Karpas-422 (cell line): Measurements from ENCODE around the gene CTCF. TPM values are rescaled to one million over a fixed set of nuclear protein-coding genes. Genes with fewer than 3 reads are reported as not detected.

Source experiments
- DNase-seq: peaks from one replicate; pipeline ENCODE4 v3.0.0-alpha.2; 2015
- H2AFZ ChIP-seq: fragments of 200-600 bp; sonication (generic); 2 replicates; pipeline ENCODE4 v1.6.1; 2014; ENCODE audit warnings: antibody characterized with exemption, low read length, mixed read lengths
- H3K27ac ChIP-seq: fragments of 200-600 bp; sonication (generic); 2 replicates; pipeline ENCODE4 v1.5.1; 2014; ENCODE audit warnings: mild to moderate bottlenecking, low read length, moderate library complexity
- H3K27me3 ChIP-seq: fragments of 200-600 bp; sonication (generic); 2 replicates; pipeline ENCODE4 v1.6.1; 2014; ENCODE audit warnings: low read length, mixed read lengths
- H3K36me3 ChIP-seq: fragments of 200-600 bp; sonication (generic); 2 replicates; pipeline ENCODE4 v1.6.1; 2014; ENCODE audit warnings: low read length, mixed read lengths; ENCODE audit not compliant: insufficient read depth
- H3K4me1 ChIP-seq: fragments of 200-600 bp; sonication (generic); 2 replicates; pipeline ENCODE4 v1.6.1; 2014; ENCODE audit warnings: mild to moderate bottlenecking, low read length, mixed read lengths
- H3K4me2 ChIP-seq: fragments of 200-600 bp; sonication (generic); 2 replicates; pipeline ENCODE4 v1.6.1; 2014; ENCODE audit warnings: low read length, low read depth, mild to moderate bottlenecking; ENCODE audit not compliant: poor library complexity, severe bottlenecking
- H3K4me3 ChIP-seq: fragments of 200-600 bp; sonication (generic); 2 replicates; pipeline ENCODE4 v1.5.1; 2014; ENCODE audit warnings: mild to moderate bottlenecking, antibody characterized with exemption, low read length, mixed read lengths
- H3K79me2 ChIP-seq: fragments of 200-600 bp; sonication (generic); 2 replicates; pipeline ENCODE4 v1.6.1; 2014; ENCODE audit warnings: mild to moderate bottlenecking, low read length, mixed read lengths
- H3K9ac ChIP-seq: fragments of 200-600 bp; sonication (generic); 2 replicates; pipeline ENCODE4 v1.6.0; 2014; ENCODE audit warnings: low read length
- H3K9me2 ChIP-seq: fragments of 200-600 bp; sonication (generic), shearing (Covaris generic); replicated peaks from 2 replicates; pipeline ENCODE4 v1.6.0; 2014; ENCODE audit warnings: mild to moderate bottlenecking, low read length, moderate library complexity; ENCODE audit not compliant: insufficient read depth
- H3K9me3 ChIP-seq: fragments of 300-700, 200-600 bp; sonication (generic); 2 replicates; pipeline ENCODE4 v1.6.1; 2014; ENCODE audit warnings: low read length, mixed read lengths
- H4K20me1 ChIP-seq: fragments of 200-600 bp; sonication (generic); 2 replicates; pipeline ENCODE4 v1.6.1; 2014; ENCODE audit warnings: mild to moderate bottlenecking, antibody characterized with exemption, low read length, low read depth; ENCODE audit not compliant: insufficient read depth
- total RNA-seq: library from RNA; depleted of rRNA; stranded (reverse); fragments of >200 nt; shearing (Covaris generic); gene quantifications from 2 replicates; pipeline ENCODE4 v1.2.3, GENCODE V29; 2014; ENCODE audit warnings: low replicate concordance

CTCF gene
- total RNA-seq, 1 experiment from 2014 or later: 29.5 TPM

DNA sequence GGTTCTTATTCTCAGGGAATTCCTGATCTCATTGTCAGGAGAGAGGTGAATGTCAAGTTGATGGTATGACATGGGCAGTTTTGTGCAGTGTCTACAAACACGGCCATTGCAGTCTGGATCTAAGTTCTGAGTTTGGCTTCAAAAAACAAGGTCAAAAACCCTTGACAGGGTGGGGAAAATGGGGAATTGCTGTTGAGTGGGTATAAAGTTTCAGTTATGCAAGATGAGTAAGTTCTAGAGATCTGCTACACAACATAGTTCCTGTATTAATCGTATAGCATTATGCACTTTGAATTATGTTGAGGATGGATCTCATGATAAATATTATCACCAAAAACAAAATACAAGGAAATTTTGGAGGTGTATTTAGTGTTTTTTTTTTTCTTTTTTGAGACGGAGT is 46.0 kb downstream of the CTCF start:
- Histone ChIP-seq H3K4me2 (no peak overlapping the region), H3K9ac (no peak overlapping the region), H3K27ac (no peak overlapping the region), H3K9me2 (no peaks in the 10 kb centered on the region), H3K27me3 (no peaks in the 10 kb centered on the region), H3K9me3 (no peaks in the 10 kb centered on the region), H4K20me1 (no peaks in the 10 kb centered on the region), H3K36me3 (peaks cover 24% of the 10 kb centered on the region; the same call in 1 of the 2 replicates), H3K4me1 (no peaks in the 10 kb centered on the region), H3K4me3 (no peak overlapping the region), H2AFZ (no peak overlapping the region), H3K79me2 (peaks cover 62% of the 10 kb centered on the region)
- no peak for DNase-seq

DNA sequence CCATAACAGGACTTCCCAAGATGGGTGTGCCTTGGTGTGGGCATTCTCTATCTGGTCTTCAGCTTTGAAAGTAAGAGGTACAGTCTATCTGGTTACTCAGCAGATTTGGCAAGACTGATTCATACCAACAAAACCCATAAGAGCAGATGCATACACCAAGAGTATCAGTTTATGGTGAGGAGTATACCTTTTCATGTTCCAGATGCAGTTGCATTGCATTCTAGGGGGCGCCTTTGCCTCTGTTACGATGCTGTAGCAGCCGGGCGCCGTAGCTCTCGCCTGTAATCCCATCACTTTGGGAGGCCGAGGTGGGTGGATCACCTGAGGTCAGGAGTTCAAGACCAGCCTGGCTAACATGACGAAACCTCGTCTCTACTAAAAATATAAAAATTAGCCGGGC is 51.5 kb downstream of the CTCF start:
- no peaks in the 10 kb centered on the region for H3K9me3 ChIP-seq
- no peak overlapping the region for H3K4me2 ChIP-seq
- H3K79me2 ChIP-seq: peaks cover 20% of the 10 kb centered on the region
- H4K20me1 ChIP-seq: no peaks in the 10 kb centered on the region
- H3K27me3 ChIP-seq: no peaks in the 10 kb centered on the region
- H3K36me3 ChIP-seq: peaks cover 42% of the 10 kb centered on the region; the same call in 1 of the 2 replicates
- no peak overlapping the region for H3K4me3 ChIP-seq
- no peak overlapping the region for H3K27ac ChIP-seq
- H3K9me2 ChIP-seq: no peaks in the 10 kb centered on the region
- H3K9ac ChIP-seq: no peak overlapping the region
- DNase-seq: peak; percentile 51
- no peaks in the 10 kb centered on the region for H3K4me1 ChIP-seq
- H2AFZ ChIP-seq: no peak overlapping the region

DNA sequence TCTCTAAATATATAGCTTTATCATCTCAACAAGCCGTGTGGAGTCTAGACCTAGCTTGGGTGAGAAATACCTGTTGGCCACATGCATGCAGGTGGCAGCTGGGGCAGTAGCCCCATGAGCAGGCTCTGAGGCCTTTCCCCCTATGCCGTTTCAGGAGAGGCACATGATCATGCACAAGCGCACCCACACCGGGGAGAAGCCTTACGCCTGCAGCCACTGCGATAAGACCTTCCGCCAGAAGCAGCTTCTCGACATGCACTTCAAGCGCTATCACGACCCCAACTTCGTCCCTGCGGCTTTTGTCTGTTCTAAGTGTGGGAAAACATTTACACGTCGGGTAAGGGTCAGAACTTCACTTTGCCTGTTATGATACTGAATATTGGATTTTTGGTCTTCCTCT is 65.9 kb downstream of the CTCF start:
- H4K20me1 ChIP-seq: no peaks in the 10 kb centered on the region
- no peaks in the 10 kb centered on the region for H3K27me3 ChIP-seq
- H3K36me3 ChIP-seq: peaks cover 29% of the 10 kb centered on the region; the same call in 1 of the 2 replicates
- no peaks in the 10 kb centered on the region for H3K9me3 ChIP-seq
- DNase-seq: peak; percentile 34
- no peaks in the 10 kb centered on the region for H3K9me2 ChIP-seq
- H3K4me2 ChIP-seq: no peak overlapping the region
- no peak overlapping the region for H2AFZ ChIP-seq
- no peak overlapping the region for H3K4me3 ChIP-seq
- no peaks in the 10 kb centered on the region for H3K79me2 ChIP-seq
- no peaks in the 10 kb centered on the region for H3K4me1 ChIP-seq
- H3K9ac ChIP-seq: no peak overlapping the region
- no peak overlapping the region for H3K27ac ChIP-seq

DNA sequence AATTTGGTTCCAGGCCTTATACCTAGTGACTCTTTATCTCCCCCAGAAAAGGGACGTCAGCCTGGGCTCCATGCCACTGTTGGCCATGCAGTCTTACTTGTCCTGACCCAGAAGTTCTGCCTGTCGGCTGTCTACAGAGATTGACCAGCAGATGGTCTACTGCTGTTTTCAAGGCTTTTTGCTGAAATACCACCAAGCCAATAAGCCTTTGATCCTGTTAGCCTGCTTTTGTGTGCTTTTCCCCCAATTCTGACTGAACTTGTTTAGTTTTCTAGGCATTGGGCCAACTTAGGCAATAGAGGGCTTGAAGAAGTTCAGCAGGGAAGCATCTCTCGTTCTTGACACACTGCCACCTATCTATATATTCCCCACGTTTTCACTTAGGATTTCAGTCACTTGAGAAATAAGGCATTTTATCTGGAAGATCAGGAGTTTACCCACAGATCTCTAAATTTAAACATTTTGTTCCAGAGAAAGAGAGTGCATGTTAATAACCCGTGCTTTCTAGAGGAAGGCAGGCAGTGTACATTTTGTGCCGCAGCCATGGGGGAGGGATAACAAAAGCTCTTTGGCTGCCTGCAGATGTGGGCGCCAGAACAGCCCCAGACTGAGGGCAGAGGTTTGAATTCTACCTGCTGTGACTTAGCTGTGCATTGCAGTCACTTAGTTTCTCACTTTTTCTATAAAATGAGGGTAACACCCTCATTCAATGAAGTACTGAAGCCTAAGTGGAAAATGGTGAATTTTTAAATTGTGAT is 70.3 kb downstream of the CTCF start:
- H3K27ac ChIP-seq: no peak overlapping the region
- no peak overlapping the region for H3K4me2 ChIP-seq
- H2AFZ ChIP-seq: no peak overlapping the region
- no peaks in the 10 kb centered on the region for H3K9me3 ChIP-seq
- H3K79me2 ChIP-seq: no peaks in the 10 kb centered on the region
- no peaks in the 10 kb centered on the region for H3K9me2 ChIP-seq
- H3K9ac ChIP-seq: no peak overlapping the region
- no peaks in the 10 kb centered on the region for H3K27me3 ChIP-seq
- H3K4me1 ChIP-seq: no peaks in the 10 kb centered on the region
- DNase-seq: no peak
- H3K4me3 ChIP-seq: no peak overlapping the region
- no peaks in the 10 kb centered on the region for H4K20me1 ChIP-seq
- H3K36me3 ChIP-seq: peaks cover 33% of the 10 kb centered on the region; the same call in 1 of the 2 replicates

DNA sequence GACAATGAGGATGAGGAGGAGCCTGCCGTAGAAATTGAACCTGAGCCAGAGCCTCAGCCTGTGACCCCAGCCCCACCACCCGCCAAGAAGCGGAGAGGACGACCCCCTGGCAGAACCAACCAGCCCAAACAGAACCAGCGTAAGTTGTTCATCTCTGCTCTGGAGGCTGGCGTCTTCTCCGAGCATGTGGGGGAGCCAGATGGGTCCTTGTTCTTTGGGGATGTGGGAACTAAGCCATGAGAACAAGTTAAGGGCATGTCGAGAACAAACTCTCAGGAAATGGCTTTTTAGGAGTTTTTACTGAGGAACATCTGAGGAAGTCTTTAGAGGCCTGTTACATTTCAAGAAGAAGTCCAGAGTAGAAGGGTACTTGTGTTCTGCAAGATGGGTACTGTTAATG is 74.4 kb downstream of the CTCF start:
- Histone ChIP-seq H3K27ac (no peak overlapping the region), H2AFZ (no peak overlapping the region), H3K4me1 (no peaks in the 10 kb centered on the region), H3K9me2 (no peaks in the 10 kb centered on the region), H3K36me3 (peaks cover 32% of the 10 kb centered on the region; the same call in 1 of the 2 replicates), H3K27me3 (no peaks in the 10 kb centered on the region), H3K79me2 (no peaks in the 10 kb centered on the region), H4K20me1 (no peaks in the 10 kb centered on the region), H3K9ac (no peak overlapping the region), H3K4me2 (no peak overlapping the region), H3K4me3 (no peak overlapping the region), H3K9me3 (no peaks in the 10 kb centered on the region)
- DNase-seq: no peak

DNA sequence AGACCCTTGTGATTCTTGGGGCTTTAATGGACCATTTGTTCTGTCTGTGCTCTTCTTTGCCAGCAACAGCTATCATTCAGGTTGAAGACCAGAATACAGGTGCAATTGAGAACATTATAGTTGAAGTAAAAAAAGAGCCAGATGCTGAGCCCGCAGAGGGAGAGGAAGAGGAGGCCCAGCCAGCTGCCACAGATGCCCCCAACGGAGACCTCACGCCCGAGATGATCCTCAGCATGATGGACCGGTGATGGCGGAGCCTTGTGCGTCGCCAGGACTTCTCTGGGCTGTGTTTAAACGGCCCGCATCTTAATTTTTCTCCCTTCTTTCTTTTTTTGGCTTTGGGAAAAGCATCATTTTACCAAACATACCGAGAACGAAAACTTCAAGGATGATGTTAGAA is 75.3 kb downstream of the CTCF start:
- Histone ChIP-seq H3K4me3 (no peak overlapping the region), H4K20me1 (no peaks in the 10 kb centered on the region), H3K4me2 (no peak overlapping the region), H3K4me1 (no peaks in the 10 kb centered on the region), H3K9me3 (no peaks in the 10 kb centered on the region), H3K9me2 (no peaks in the 10 kb centered on the region), H3K79me2 (no peaks in the 10 kb centered on the region), H3K9ac (no peak overlapping the region), H3K36me3 (peaks cover 26% of the 10 kb centered on the region; the same call in 1 of the 2 replicates), H3K27ac (no peak overlapping the region), H3K27me3 (no peaks in the 10 kb centered on the region), H2AFZ (no peak overlapping the region)
- DNase-seq: no peak

DNA sequence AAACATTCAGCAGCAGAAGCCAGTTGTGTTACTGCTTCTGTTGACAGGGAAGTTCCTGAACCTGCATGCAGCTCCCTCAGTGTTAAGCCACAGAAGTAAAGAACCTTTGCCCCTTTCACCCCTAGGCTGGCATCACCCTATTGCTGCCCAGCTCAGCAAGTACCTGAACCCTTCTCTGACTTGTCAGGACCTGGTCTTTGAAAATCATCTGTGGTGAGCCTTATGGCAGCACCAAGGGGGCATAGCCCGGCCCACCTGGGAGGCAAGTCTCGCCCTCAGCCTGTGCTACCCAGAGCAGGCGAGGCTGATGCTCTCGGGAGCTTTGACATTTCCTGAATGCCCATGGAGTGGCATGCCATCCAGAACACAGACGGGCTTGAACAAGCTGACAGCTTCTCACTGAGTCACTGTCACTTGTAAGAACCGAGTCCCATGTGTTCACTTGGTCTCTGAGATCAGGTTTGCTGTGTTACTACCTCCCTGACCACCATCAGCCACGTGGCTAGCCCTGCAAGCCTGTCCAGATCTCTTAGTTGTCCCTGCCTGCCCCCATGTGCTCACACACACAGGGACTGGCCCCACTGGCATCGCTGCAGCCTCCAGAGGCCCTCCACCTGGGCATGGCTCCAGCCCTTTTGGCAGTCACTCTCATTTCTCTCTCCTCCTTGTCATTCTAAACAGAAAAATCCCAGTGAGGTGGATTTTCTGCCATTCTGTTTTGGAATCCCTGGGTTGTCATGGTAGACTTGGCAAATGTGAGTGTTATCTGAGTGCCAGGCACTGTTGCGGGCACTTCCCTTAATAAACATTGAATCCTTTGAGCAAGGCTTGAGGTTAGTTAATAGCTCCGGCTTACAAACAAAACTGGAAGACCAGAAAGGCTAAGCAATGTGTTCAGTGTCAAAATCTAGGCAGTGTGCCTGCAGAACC is 79.7 kb downstream of the CTCF start:
- no peaks in the 10 kb centered on the region for H3K9me3 ChIP-seq
- H2AFZ ChIP-seq: no peak overlapping the region
- H3K4me3 ChIP-seq: no peak overlapping the region
- no peaks in the 10 kb centered on the region for H4K20me1 ChIP-seq
- peaks cover 14% of the 10 kb centered on the region; the same call in 1 of the 2 replicates for H3K36me3 ChIP-seq
- peak; percentile 41 for DNase-seq
- peaks cover 16% of the 10 kb centered on the region for H3K4me1 ChIP-seq
- H3K27ac ChIP-seq: no peak overlapping the region
- no peaks in the 10 kb centered on the region for H3K27me3 ChIP-seq
- H3K9ac ChIP-seq: no peak overlapping the region
- 0 out of 2 replicates have a peak, but pooled peaks cover 5% of the 10 kb centered on the region for H3K79me2 ChIP-seq
- H3K9me2 ChIP-seq: no peaks in the 10 kb centered on the region
- H3K4me2 ChIP-seq: no peak overlapping the region

DNA sequence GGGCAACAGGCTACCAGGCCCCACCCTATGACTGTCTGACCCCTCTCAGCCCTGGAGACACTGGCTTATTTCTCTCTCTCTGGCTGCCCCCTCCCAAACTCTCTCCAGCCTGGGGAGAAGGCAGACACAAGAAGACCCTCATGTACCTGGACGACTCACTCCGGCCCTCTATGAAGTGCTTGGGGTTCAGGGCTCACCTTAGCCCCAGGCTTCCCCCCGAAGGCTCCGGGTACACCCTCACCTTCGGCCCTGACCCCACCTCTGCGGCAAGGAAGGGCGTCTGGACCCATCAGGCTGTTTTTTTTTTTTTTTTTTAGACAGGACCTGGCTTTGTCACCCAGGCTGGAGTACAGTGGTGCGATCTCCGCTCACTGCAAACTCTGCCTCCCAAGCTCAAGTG is 81.7 kb downstream of the CTCF start:
- peak overlapping the region; percentile 82; the same call in 1 of the 2 replicates for H3K4me3 ChIP-seq
- no peak for DNase-seq
- H3K9me3 ChIP-seq: no peaks in the 10 kb centered on the region
- peak overlapping the region; percentile 74 for H3K4me2 ChIP-seq
- H3K9ac ChIP-seq: peak overlapping the region; percentile 86; the same call in 1 of the 2 replicates
- no peaks in the 10 kb centered on the region for H3K9me2 ChIP-seq
- no peaks in the 10 kb centered on the region for H3K27me3 ChIP-seq
- no peak overlapping the region for H2AFZ ChIP-seq
- H3K4me1 ChIP-seq: peaks cover 16% of the 10 kb centered on the region
- H4K20me1 ChIP-seq: no peaks in the 10 kb centered on the region
- H3K36me3 ChIP-seq: peaks cover 3% of the 10 kb centered on the region; the same call in 1 of the 2 replicates
- H3K27ac ChIP-seq: no peak overlapping the region
- H3K79me2 ChIP-seq: 0 out of 2 replicates have a peak, but pooled peaks cover 5% of the 10 kb centered on the region
